Measurements from ENCODE around the gene RHCE. TPM values are rescaled to one million over a fixed set of nuclear protein-coding genes. Genes with fewer than 3 reads are reported as not detected.
"Not testable (repeated sequence)": the region's sequence is repeated elsewhere in the genome, so short reads cannot be mapped to it uniquely, and the experiment has no call there.

RHCE gene
- total and polyA plus RNA-seq, 9 donors = 0.44 to 2.4 (median 1.1) TPM

- H3K4me1 ChIP-seq (ENCODE audit: control insufficient read depth, insufficient read depth, low read length); H3K9me3 ChIP-seq (replicated peaks; ENCODE audit: control insufficient read depth, low read depth, low read length); H3K4me3 ChIP-seq (ENCODE audit: low read length); H3K27me3 ChIP-seq (ENCODE audit: control insufficient read depth, insufficient read depth, low read length); H3K27ac ChIP-seq (ENCODE audit: low read length); H3K36me3 ChIP-seq (ENCODE audit: control insufficient read depth, insufficient read depth, low read length): not testable (repeated sequence)
- DNase-seq = peak; percentile 34
- 33% methylated on average over 4 of the region's 7 CpGs for WGBS (ENCODE audit: insufficient coverage)
Measured at GRCh38 chr1:25371757-25372156, 48.9 kb downstream of the RHCE start.

GRCh38 chr1:25369691-25370271, 50.8 kb downstream of the RHCE start:
- not testable (repeated sequence) for H3K27me3 ChIP-seq (ENCODE audit: control insufficient read depth, insufficient read depth, low read length); H3K36me3 ChIP-seq (ENCODE audit: control insufficient read depth, insufficient read depth, low read length); DNase-seq; H3K27ac ChIP-seq (ENCODE audit: low read length); H3K4me3 ChIP-seq (ENCODE audit: low read length); H3K4me1 ChIP-seq (ENCODE audit: control insufficient read depth, insufficient read depth, low read length); H3K9me3 ChIP-seq (replicated peaks; ENCODE audit: control insufficient read depth, low read depth, low read length)
- 74% methylated on average over 5 of the region's 12 CpGs for WGBS (ENCODE audit: insufficient coverage)

GRCh38 chr1:25369241-25369640, 51.4 kb downstream of the RHCE start:
- DNase-seq = no peak
- Histone ChIP-seq H3K9me3 (replicated peaks; ENCODE audit: control insufficient read depth, low read depth, low read length) (no peaks in the 10 kb centered on the region), H3K4me3 (ENCODE audit: low read length) (no peak overlapping the region), H3K27me3 (ENCODE audit: control insufficient read depth, insufficient read depth, low read length) (no peaks in the 10 kb centered on the region), H3K4me1 (ENCODE audit: control insufficient read depth, insufficient read depth, low read length) (no peaks in the 10 kb centered on the region), H3K36me3 (ENCODE audit: control insufficient read depth, insufficient read depth, low read length) (no peaks in the 10 kb centered on the region), H3K27ac (ENCODE audit: low read length) (no peak overlapping the region)
- 83% methylated on average over 2 of the region's 4 CpGs for WGBS (ENCODE audit: insufficient coverage)

- WGBS (ENCODE audit: insufficient coverage) = no CpG with 5 or more reads among the region's 17 CpGs
- not testable (repeated sequence) for H3K4me1 ChIP-seq (ENCODE audit: control insufficient read depth, insufficient read depth, low read length)
Measured at GRCh38 chr1:25362634-25363559, 57.7 kb downstream of the RHCE start.

GRCh38 chr1:25361901-25362300, 58.7 kb downstream of the RHCE start:
- no peak overlapping the region for H3K4me3 ChIP-seq (ENCODE audit: low read length)
- H3K4me1 ChIP-seq (ENCODE audit: control insufficient read depth, insufficient read depth, low read length) = no peaks in the 10 kb centered on the region
- DNase-seq = no peak
- WGBS (ENCODE audit: insufficient coverage) = 31% methylated on average over 2 of the region's 2 CpGs
- no peaks in the 10 kb centered on the region for H3K9me3 ChIP-seq (replicated peaks; ENCODE audit: control insufficient read depth, low read depth, low read length)
- peaks cover 28% of the 10 kb centered on the region for H3K36me3 ChIP-seq (ENCODE audit: control insufficient read depth, insufficient read depth, low read length)
- H3K27ac ChIP-seq (ENCODE audit: low read length) = no peak overlapping the region
- no peaks in the 10 kb centered on the region for H3K27me3 ChIP-seq (ENCODE audit: control insufficient read depth, insufficient read depth, low read length)

More at GRCh38 chr1:25362634-25363559, 57.7 kb downstream of the RHCE start:
- H3K4me3 ChIP-seq (ENCODE audit: low read length); H3K27me3 ChIP-seq (ENCODE audit: control insufficient read depth, insufficient read depth, low read length); H3K27ac ChIP-seq (ENCODE audit: low read length); DNase-seq; H3K9me3 ChIP-seq (replicated peaks; ENCODE audit: control insufficient read depth, low read depth, low read length): not testable (repeated sequence)
- peaks cover 25% of the 10 kb centered on the region for H3K36me3 ChIP-seq (ENCODE audit: control insufficient read depth, insufficient read depth, low read length)

GRCh38 chr1:25360596-25361581, 59.7 kb downstream of the RHCE start:
- Histone ChIP-seq H3K4me1 (ENCODE audit: control insufficient read depth, insufficient read depth, low read length) (no peaks in the 10 kb centered on the region), H3K27me3 (ENCODE audit: control insufficient read depth, insufficient read depth, low read length) (no peaks in the 10 kb centered on the region), H3K27ac (ENCODE audit: low read length) (no peak overlapping the region), H3K9me3 (replicated peaks; ENCODE audit: control insufficient read depth, low read depth, low read length) (no peaks in the 10 kb centered on the region), H3K36me3 (ENCODE audit: control insufficient read depth, insufficient read depth, low read length) (peaks cover 33% of the 10 kb centered on the region), H3K4me3 (ENCODE audit: low read length) (no peak overlapping the region)
- 93% methylated on average over 3 of the region's 7 CpGs for WGBS (ENCODE audit: insufficient coverage)
- DNase-seq = no peak

- WGBS (ENCODE audit: insufficient coverage) = no CpG with 5 or more reads among the region's 1 CpG
- H3K27me3 ChIP-seq (ENCODE audit: control insufficient read depth, insufficient read depth, low read length) = no peaks in the 10 kb centered on the region
- no peak overlapping the region for H3K4me3 ChIP-seq (ENCODE audit: low read length)
- H3K36me3 ChIP-seq (ENCODE audit: control insufficient read depth, insufficient read depth, low read length) = peaks cover 46% of the 10 kb centered on the region
- no peaks in the 10 kb centered on the region for H3K9me3 ChIP-seq (replicated peaks; ENCODE audit: control insufficient read depth, low read depth, low read length)
- DNase-seq = no peak
- H3K27ac ChIP-seq (ENCODE audit: low read length) = no peak overlapping the region
- H3K4me1 ChIP-seq (ENCODE audit: control insufficient read depth, insufficient read depth, low read length) = no peaks in the 10 kb centered on the region
Measured at GRCh38 chr1:25356848-25357247, 63.8 kb downstream of the RHCE start.

GRCh38 chr1:25356441-25356840, 64.2 kb downstream of the RHCE start:
- Histone ChIP-seq H3K27ac (ENCODE audit: low read length) (no peak overlapping the region), H3K36me3 (ENCODE audit: control insufficient read depth, insufficient read depth, low read length) (peaks cover 42% of the 10 kb centered on the region)
- DNase-seq = no peak

GRCh38 chr1:25355841-25356395, 64.7 kb downstream of the RHCE start:
- Histone ChIP-seq H3K27ac (ENCODE audit: low read length) (no peak overlapping the region), H3K9me3 (replicated peaks; ENCODE audit: control insufficient read depth, low read depth, low read length) (no peaks in the 10 kb centered on the region), H3K36me3 (ENCODE audit: control insufficient read depth, insufficient read depth, low read length) (peaks cover 40% of the 10 kb centered on the region), H3K4me1 (ENCODE audit: control insufficient read depth, insufficient read depth, low read length) (no peaks in the 10 kb centered on the region), H3K27me3 (ENCODE audit: control insufficient read depth, insufficient read depth, low read length) (no peaks in the 10 kb centered on the region), H3K4me3 (ENCODE audit: low read length) (no peak overlapping the region)
- DNase-seq = no peak
- 80% methylated on average over 5 of the region's 6 CpGs for WGBS (ENCODE audit: insufficient coverage)

More at GRCh38 chr1:25356441-25356840, 64.2 kb downstream of the RHCE start:
- Histone ChIP-seq H3K9me3 (replicated peaks; ENCODE audit: control insufficient read depth, low read depth, low read length) (no peaks in the 10 kb centered on the region), H3K4me3 (ENCODE audit: low read length) (no peak overlapping the region), H3K4me1 (ENCODE audit: control insufficient read depth, insufficient read depth, low read length) (no peaks in the 10 kb centered on the region), H3K27me3 (ENCODE audit: control insufficient read depth, insufficient read depth, low read length) (no peaks in the 10 kb centered on the region)
